Activated B cell treated with CpG ODN at 0.5 μM for 24 hours (primary cell): ENCODE data around the gene PKLR. TPM values are rescaled to one million over a fixed set of nuclear protein-coding genes. Genes with fewer than 3 reads are reported as not detected.

Source experiments
- ATAC-seq: fragments of 200-7000 bp; cut with Tn5 transposase; one replicate; pipeline ENCODE4 v1.10.0; 2021; ENCODE audit warnings: low read depth, mild to moderate bottlenecking, moderate library complexity
- CTCF ChIA-PET: fragments of 350-600 bp; sonication (Branson Sonifier 250); formaldehyde crosslinking; loops from one replicate; lab custom pipeline; 2021; ENCODE audit warnings: antibody characterized with exemption; lab: Charles Lee
- POLR2A ChIA-PET: fragments of 350-600 bp; sonication (Branson Sonifier 250); formaldehyde crosslinking; loops from one replicate; lab custom pipeline; 2021; ENCODE audit warnings: antibody characterized with exemption; lab: Charles Lee
- DNase-seq: peaks from one replicate; pipeline ENCODE4 v3.0.0; 2022
- H3K27ac Mint-ChIP-seq: one replicate; pipeline ENCODE4 v1.8.0; 2020; ENCODE audit warnings: mixed read lengths
- H3K27me3 Mint-ChIP-seq: one replicate; pipeline ENCODE4 v1.8.0; 2021; ENCODE audit warnings: mixed read lengths
- H3K36me3 Mint-ChIP-seq: one replicate; pipeline ENCODE4 v1.8.0; 2021; ENCODE audit warnings: low read depth, mixed read lengths
- H3K4me1 Mint-ChIP-seq: one replicate; pipeline ENCODE4 v1.8.0; 2021; ENCODE audit warnings: mixed read lengths
- H3K4me3 Mint-ChIP-seq: one replicate; pipeline ENCODE4 v1.8.0; 2020; ENCODE audit warnings: mild to moderate bottlenecking, mixed read lengths
- H3K9me3 Mint-ChIP-seq: one replicate; pipeline ENCODE4 v1.8.0; 2020; ENCODE audit warnings: mixed read lengths
- CTCF ChIP-seq: fragments of 200-600 bp; IDR thresholded peaks from one replicate; pipeline ENCODE4 v1.8.0; 2022; ENCODE audit warnings: antibody characterized with exemption, mild to moderate bottlenecking
- intact Hi-C: fragments of 100-400 bp; cut with micrococcal nuclease; formaldehyde crosslinking; loops from one replicate; pipeline ENCODE4 v1.15.1; 2024
- total RNA-seq: library from RNA; stranded (reverse); gene quantifications from 2 replicates; pipeline ENCODE4 v1.2.3, GENCODE V29; 2022

Gene PKLR
- total RNA-seq, 1 donor from 2014 or later = 0.18 TPM

DNA sequence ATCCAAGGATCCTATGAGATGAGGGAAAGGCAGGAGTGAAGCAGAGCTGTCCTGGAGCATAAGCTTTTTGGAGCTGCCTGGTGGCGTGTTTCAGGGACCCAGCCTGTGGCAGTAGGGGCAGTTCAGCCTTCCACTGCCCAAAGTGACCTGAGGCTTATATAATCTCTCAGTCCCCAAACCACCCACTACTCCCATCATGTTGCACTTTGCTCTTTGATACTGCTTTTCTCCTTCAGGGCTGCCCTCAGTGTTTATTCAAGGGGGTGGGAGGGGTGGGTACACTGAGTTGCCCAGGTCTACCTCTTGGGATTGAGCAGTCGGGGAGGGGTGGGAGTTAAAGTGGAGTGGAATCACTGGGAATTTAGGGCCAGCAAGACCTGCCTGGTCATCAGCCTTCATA is 14.7 kb downstream of the PKLR start:
- CTCF ChIA-PET = no interaction called here
- intact Hi-C loops = no loop called here
- no peak for ATAC-seq
- no peaks in the 10 kb centered on the region for H3K9me3 Mint-ChIP-seq
- H3K4me1 Mint-ChIP-seq = no peaks in the 10 kb centered on the region
- no peak for TF ChIP-seq CTCF
- no peak overlapping the region for H3K27ac Mint-ChIP-seq
- H3K27me3 Mint-ChIP-seq = peaks cover 2% of the 10 kb centered on the region
- no peaks in the 10 kb centered on the region for H3K36me3 Mint-ChIP-seq
- POLR2A ChIA-PET = no interaction called here
- H3K4me3 Mint-ChIP-seq = no peak overlapping the region
- DNase-seq = no peak

DNA sequence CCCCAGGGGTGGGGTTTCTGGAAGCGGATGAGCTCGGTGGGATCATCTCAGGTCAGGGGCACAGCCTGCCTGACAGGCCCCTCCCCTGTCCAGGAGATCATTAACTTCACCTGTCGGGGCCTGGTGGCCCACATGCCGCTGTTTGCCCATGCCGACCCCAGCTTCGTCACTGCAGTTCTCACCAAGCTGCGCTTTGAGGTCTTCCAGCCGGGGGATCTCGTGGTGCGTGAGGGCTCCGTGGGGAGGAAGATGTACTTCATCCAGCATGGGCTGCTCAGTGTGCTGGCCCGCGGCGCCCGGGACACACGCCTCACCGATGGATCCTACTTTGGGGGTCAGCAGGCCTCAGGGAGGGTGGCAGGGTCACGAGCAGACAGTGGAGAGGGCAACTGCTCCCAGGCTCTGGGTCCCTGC is 15.6 kb downstream of the PKLR start:
- no peak for TF ChIP-seq CTCF
- no peaks in the 10 kb centered on the region for H3K27me3 Mint-ChIP-seq
- no peaks in the 10 kb centered on the region for H3K9me3 Mint-ChIP-seq
- H3K4me3 Mint-ChIP-seq = no peak overlapping the region
- CTCF ChIA-PET = interaction anchor here (0.6 kb wide), 1 partner anchor 38 kb away, joined by 3 read pairs; no protein-coding TSS in a partner anchor
- no peak overlapping the region for H3K27ac Mint-ChIP-seq
- ATAC-seq (no peak), DNase-seq (no peak)
- H3K36me3 Mint-ChIP-seq = no peaks in the 10 kb centered on the region
- POLR2A ChIA-PET = no interaction called here
- intact Hi-C loops = no loop called here
- H3K4me1 Mint-ChIP-seq = no peaks in the 10 kb centered on the region

DNA sequence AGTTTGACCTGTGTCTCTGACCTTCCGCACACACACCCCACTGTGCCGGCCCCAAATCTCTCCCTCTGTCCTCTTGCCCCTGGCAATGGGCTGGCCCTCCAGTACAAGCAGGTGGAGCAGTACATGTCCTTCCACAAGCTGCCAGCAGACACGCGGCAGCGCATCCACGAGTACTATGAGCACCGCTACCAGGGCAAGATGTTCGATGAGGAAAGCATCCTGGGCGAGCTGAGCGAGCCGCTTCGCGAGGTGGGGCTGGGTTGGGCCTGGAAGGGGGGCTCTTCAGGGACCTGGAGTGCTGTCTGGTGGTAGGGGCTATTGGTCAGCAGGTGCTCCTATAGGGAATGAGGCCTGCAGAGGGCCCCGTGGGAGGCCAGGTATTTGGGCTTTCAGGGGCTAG is 16.2 kb downstream of the PKLR start:
- ATAC-seq = no peak
- no peaks in the 10 kb centered on the region for H3K9me3 Mint-ChIP-seq

DNA sequence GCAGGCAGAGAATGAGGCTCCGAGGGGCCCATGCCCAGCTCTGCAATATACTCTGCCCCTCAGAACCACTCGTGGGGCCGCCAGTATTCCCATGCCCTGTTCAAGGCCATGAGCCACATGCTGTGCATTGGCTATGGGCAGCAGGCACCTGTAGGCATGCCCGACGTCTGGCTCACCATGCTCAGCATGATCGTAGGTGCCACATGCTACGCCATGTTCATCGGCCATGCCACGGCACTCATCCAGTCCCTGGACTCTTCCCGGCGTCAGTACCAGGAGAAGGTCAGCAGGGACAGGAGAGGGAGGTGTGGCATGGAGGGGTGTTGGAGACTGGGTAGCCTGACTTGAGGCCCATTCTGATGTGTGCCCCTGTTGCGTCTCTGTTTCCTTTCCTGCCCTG is 16.8 kb downstream of the PKLR start:
- Mint-ChIP-seq H3K36me3 (no peaks in the 10 kb centered on the region), H3K4me1 (no peaks in the 10 kb centered on the region), H3K4me3 (no peak overlapping the region), H3K27ac (no peak overlapping the region), H3K27me3 (no peaks in the 10 kb centered on the region), H3K9me3 (no peaks in the 10 kb centered on the region)
- CTCF ChIA-PET = no interaction called here
- no peak for ATAC-seq
- no peak for DNase-seq
- POLR2A ChIA-PET = interaction anchor here (0.6 kb wide), 1 partner anchor 11 kb away, joined by 4 read pairs; the partner anchor contains the start of gene CLK2
- intact Hi-C loops = no loop called here
- TF ChIP-seq CTCF = no peak

More for the DNA sequence above, 16.2 kb downstream of the PKLR start:
- no peak for TF ChIP-seq CTCF
- POLR2A ChIA-PET = no interaction called here
- CTCF ChIA-PET = no interaction called here
- Mint-ChIP-seq H3K27ac (no peak overlapping the region), H3K4me3 (no peak overlapping the region), H3K27me3 (no peaks in the 10 kb centered on the region), H3K36me3 (no peaks in the 10 kb centered on the region), H3K4me1 (no peaks in the 10 kb centered on the region)
- intact Hi-C loops = no loop called here
- DNase-seq = no peak

GRCh38 chr1:155282488-155283091 is 18.6 kb downstream of the PKLR start:
- H3K36me3 Mint-ChIP-seq = no peaks in the 10 kb centered on the region
- ATAC-seq = no peak
- no peak for DNase-seq
- H3K4me1 Mint-ChIP-seq = peaks cover 8% of the 10 kb centered on the region
- intact Hi-C loops = no loop called here
- no peaks in the 10 kb centered on the region for H3K9me3 Mint-ChIP-seq
- no peaks in the 10 kb centered on the region for H3K27me3 Mint-ChIP-seq
- no peak for TF ChIP-seq CTCF
- ChIA-PET POLR2A (no interaction called here), CTCF (no interaction called here)
- H3K4me3 Mint-ChIP-seq = no peak overlapping the region
- H3K27ac Mint-ChIP-seq = no peak overlapping the region
